ENCODE data around the gene ABLIM1. TPM values are rescaled to one million over a fixed set of nuclear protein-coding genes. Genes with fewer than 3 reads are reported as not detected.

Gene ABLIM1
- total RNA-seq, 4 donors from 2014 or later: 156 to 278 (median 213) TPM

DNA sequence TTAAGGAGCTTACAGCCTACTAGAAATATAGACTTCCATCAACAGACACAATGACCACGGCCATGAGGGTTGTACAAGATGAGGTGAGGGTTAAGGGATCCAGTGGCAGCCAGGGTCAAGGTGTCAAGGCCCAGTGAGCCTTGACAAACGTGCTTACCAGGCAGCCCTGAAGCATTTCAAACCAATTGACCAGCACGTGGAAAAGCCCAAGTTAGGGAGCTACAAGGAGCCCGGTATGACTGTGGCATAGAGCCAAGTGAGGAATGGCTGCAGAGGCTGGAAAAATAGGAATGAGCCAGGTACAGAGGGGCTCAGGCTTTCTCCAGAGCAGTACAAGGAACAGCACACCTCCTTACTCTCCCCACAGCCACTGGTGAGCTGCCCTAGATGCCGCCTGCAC is 266.5 kb downstream of the ABLIM1 start:
- 90% methylated on average over 5 of the region's 5 CpGs for WGBS
- no peaks in the 10 kb centered on the region for H3K36me3 ChIP-seq
- H3K27me3 ChIP-seq: no peaks in the 10 kb centered on the region
- no peak overlapping the region for H3K27ac ChIP-seq
- no peaks in the 10 kb centered on the region for H3K9me3 ChIP-seq
- peaks cover 31% of the 10 kb centered on the region for H3K4me1 ChIP-seq
- DNase-seq (ENCODE audit: low spot score in 2 of 2): no peak
- no peak overlapping the region for H3K4me3 ChIP-seq
- TF ChIP-seq POLR2A (IDR thresholded peaks at IDR 0.05) (no peak), CTCF (IDR thresholded peaks at IDR 0.05) (no peak), POLR2AphosphoS5 (IDR thresholded peaks at IDR 0.05) (no peak)

GRCh38 chr10:114389426-114389825 is 268.6 kb downstream of the ABLIM1 start:
- DNase-seq (ENCODE audit: low spot score in 2 of 2): no peak
- Histone ChIP-seq H3K4me1 (peaks cover 20% of the 10 kb centered on the region), H3K27ac (no peak overlapping the region)

DNA sequence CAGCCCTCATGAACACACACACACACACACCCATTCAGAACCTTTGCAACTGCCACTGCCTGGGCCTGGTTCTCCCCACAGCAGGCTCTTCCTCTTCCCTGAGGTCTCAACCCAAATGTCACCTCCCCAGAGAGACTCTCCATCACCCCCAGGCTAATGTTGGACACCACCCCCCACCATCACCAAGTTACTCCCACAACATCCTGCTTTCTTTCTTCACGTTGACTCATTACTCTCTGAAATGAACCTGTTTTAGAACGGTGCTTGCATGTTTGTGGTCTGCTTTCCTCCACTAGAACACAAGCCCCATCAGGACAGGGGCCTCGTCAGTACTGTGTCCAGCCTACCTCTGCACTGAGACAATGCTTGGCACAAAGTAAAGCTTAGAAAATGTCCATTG is 269.8 kb downstream of the ABLIM1 start:
- no peak for DNase-seq (ENCODE audit: low spot score in 2 of 2)
- Histone ChIP-seq H3K4me1 (peaks cover 12% of the 10 kb centered on the region), H3K27ac (no peak overlapping the region), H3K27me3 (no peaks in the 10 kb centered on the region), H3K36me3 (no peaks in the 10 kb centered on the region), H3K9me3 (no peaks in the 10 kb centered on the region), H3K4me3 (no peak overlapping the region)
- TF ChIP-seq CTCF (IDR thresholded peaks at IDR 0.05) (no peak), POLR2AphosphoS5 (IDR thresholded peaks at IDR 0.05) (no peak), EP300 (IDR thresholded peaks at IDR 0.05) (no peak), POLR2A (IDR thresholded peaks at IDR 0.05) (no peak)
- 60% methylated on average over 3 of the region's 3 CpGs for WGBS

More at GRCh38 chr10:114389426-114389825, 268.6 kb downstream of the ABLIM1 start:
- no peaks in the 10 kb centered on the region for H3K36me3 ChIP-seq
- H3K27me3 ChIP-seq: no peaks in the 10 kb centered on the region
- 73% methylated on average over 5 of the region's 5 CpGs for WGBS
- no peak overlapping the region for H3K4me3 ChIP-seq
- H3K9me3 ChIP-seq: no peaks in the 10 kb centered on the region
- TF ChIP-seq POLR2AphosphoS5 (IDR thresholded peaks at IDR 0.05) (no peak), EP300 (IDR thresholded peaks at IDR 0.05) (no peak), POLR2A (IDR thresholded peaks at IDR 0.05) (no peak), CTCF (IDR thresholded peaks at IDR 0.05) (no peak)

GRCh38 chr10:114387784-114388183 is 270.3 kb downstream of the ABLIM1 start:
- no peaks in the 10 kb centered on the region for H3K27me3 ChIP-seq
- H3K4me1 ChIP-seq: peaks cover 9% of the 10 kb centered on the region
- no peaks in the 10 kb centered on the region for H3K9me3 ChIP-seq
- no peak overlapping the region for H3K4me3 ChIP-seq
- DNase-seq (ENCODE audit: low spot score in 2 of 2): no peak
- H3K36me3 ChIP-seq: no peaks in the 10 kb centered on the region
- no peak overlapping the region for H3K27ac ChIP-seq
- TF ChIP-seq EP300 (IDR thresholded peaks at IDR 0.05) (no peak), POLR2A (IDR thresholded peaks at IDR 0.05) (no peak), POLR2AphosphoS5 (IDR thresholded peaks at IDR 0.05) (no peak), CTCF (IDR thresholded peaks at IDR 0.05) (no peak)
- WGBS: 85% methylated on average over 4 of the region's 4 CpGs

DNA sequence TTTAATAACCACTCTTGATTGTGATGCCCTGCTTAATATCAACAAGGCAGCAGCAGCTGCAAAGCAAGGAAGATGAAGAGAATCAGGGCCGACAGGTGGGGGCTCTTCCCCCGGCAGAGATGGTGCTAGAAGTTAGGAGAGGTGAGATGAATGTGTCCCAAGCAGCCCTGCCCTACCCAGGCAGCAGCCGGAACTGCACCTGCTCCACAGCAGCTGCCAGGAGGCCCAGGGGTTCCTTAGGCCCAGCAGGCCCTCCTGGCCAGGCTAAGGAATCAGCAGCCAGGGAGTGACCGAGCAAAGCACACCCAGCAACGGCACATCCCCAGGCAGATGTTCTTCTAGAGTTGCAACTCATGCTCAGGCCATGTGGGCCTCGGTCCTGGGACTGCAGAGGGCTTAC is 271.6 kb downstream of the ABLIM1 start:
- H3K4me1 ChIP-seq: peaks cover 9% of the 10 kb centered on the region
- WGBS: 75% methylated on average over 5 of the region's 6 CpGs
- no peaks in the 10 kb centered on the region for H3K9me3 ChIP-seq
- TF ChIP-seq EP300 (IDR thresholded peaks at IDR 0.05) (no peak), POLR2A (IDR thresholded peaks at IDR 0.05) (no peak), POLR2AphosphoS5 (IDR thresholded peaks at IDR 0.05) (no peak), CTCF (IDR thresholded peaks at IDR 0.05) (no peak)
- H3K27ac ChIP-seq: no peak overlapping the region
- no peaks in the 10 kb centered on the region for H3K27me3 ChIP-seq
- no peak overlapping the region for H3K4me3 ChIP-seq
- H3K36me3 ChIP-seq: no peaks in the 10 kb centered on the region
- DNase-seq (ENCODE audit: low spot score in 2 of 2): no peak

All from suprapubic skin (tissue), 4 donors.